HG03108 (cell line): ENCODE data around the gene PLD1.

Experiments
- ATAC-seq: cut with Tn5 transposase; IDR thresholded peaks from one replicate; pipeline ENCODE4 v1.9.1; 2021; ENCODE audit warnings: moderate library complexity; ENCODE audit not compliant: unreplicated experiment

Gene PLD1

DNA sequence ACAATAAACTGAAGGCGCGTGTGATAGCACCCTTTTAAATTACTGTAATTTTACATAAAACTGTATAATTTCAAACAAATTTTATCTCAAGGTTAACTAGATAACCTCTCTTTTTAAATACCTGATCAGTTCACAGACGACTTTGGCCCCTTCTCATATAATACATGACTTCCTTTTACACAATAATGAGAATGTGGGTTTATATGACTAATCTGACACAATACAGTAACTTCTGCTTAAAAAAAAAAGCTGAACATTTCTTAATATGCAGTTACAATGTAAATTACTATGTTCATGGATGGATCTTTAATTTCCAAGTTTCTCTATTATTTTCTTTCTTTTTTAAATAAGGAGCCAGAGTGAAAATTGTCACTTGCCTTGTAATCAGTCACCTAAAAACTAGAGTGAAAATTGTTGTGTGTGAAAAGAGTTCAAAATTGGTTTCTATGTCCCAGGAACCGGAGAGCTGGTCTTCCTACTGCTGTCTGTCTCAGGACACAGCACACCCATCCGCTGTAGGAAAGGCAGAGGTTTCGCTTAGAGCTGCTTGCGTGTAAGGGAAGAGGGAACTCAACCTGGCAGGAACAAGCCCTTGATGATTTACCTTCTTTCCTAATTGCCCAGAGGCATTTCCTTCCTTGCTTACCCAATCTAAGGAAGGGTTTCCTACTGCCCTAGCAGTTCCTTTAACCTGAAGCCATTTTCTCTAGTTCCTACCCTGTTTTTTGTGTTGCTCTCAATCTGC, 33.3 kb downstream of the PLD1 start:
- no peak for ATAC-seq

DNA sequence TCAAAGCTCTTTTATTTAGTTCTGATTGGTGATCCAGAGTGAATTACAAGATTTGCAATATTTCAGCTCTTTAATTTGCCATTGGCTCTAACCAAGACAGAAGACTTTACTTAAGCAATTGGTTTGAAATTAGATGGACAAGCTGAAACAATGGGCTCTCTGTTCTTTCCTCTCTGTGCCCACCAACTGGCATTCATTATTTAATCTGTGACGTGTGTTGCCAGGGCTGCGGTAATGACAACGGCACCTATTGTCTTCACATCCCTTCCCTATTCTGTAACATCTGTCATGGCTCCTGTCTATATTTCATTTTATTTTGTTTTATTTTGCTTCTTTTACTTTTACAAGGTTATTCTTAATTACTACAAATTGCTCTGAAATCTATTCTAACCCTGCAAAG, 33.9 kb downstream of the PLD1 start:
- ATAC-seq = no peak

DNA sequence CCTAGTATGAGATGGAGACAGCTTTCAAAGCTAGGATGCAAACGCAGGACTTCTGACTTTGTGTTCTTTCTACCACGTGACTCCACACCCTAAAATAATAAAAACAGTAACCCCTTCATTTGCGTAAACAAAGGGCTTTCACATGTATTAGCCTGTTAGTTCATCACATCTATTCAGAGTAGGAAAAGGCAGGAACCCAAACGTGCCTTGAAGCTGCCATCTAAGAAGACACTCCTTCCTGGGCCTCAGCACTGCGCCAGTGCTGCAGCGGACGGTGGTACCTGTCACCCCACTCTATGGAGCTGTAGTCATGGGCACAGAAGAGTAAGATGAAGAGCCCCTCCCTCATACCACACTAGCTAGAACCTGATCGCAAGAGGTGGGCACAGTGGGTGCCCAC, 34.3 kb downstream of the PLD1 start:
- no peak for ATAC-seq

DNA sequence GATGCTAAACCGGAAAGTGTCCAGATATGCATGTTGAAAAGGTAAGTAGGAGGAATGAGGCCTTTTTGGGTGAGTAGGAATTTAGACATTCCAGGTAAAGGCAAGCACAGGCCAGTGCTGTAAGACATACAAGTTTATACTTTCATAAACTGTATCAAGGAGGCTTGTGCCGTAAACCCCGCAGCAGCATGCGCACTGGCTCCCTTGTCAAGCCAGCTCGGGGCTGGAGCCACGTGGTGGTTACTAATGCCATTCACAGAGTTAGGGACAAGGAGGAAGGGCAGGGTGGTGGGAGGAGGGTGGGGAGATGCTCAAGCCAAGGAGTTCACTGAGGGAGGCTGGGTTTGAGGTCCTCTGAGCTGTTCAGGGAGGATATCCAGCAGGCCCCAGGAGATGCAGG, 35.8 kb downstream of the PLD1 start:
- no peak for ATAC-seq

DNA sequence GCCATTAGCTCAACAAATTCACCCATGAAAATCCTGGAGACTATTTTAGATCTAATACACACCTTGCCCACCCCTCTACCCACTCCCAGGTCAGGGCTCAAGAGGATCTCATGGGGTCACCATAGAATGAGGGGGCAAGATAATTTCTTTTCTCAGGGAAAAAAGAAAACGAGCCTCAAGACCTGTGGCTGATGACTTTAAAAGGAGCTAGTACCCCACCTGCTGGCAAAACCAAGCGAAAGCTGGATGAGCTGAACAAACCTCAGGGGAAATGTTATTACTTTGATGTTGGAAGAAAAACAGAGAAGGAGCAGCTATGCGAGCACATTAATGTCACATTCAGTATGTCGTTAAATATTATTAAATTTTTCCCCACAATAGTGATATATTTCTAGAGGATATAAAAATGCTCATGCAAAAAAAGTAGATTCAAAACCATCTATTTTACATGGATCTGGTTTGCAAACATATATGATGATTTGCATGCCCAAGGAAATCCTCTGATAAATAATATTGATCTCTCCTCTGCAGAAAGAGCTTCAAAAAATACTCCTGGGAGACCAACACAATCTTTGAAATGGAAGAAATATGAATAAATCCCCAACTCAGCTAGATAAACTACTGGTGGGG, 37.7 kb downstream of the PLD1 start:
- no peak for ATAC-seq

DNA sequence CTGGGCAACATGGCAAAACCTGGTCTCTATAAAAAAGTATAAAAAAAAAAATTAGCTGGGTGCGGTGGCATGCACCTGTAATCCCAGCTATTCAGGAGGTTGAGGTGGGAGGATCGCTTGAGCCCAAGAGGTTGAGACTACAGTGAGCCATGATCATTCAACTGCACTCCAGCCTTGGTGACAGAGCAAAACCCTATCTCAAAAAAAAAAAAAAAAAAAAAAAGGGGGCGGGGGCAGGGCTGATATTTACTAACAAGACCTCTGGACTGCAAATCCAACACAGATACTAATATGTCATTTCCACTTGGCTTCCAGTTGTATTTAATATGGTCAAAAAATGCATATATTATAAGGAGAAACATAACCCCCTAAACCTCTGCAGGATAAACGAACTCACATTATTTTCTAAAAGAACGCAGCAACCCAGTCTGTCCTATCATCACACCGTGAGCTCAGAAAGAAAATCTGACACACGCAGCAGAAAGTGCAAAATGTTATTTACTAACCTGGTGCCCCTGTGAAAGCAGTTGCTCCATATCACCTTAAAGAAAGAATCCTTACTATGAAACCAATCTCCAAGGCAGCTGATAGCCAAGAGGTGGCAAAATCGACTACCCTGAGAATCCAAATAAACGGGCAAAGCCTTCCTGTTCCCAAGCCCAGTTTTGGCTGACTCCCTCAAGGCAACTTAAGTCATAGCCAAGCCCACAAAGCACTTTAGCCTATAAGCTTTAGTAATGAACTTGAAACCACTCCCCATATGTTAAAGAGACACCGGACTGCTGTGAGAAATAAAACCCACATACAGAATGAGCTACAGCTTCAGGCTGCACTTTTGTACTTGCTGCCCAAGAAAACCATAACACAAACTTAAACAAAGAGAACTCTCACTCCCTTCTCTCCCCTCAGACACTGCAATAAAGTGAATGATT, 39.3 kb downstream of the PLD1 start:
- peak; percentile 53 for ATAC-seq

DNA sequence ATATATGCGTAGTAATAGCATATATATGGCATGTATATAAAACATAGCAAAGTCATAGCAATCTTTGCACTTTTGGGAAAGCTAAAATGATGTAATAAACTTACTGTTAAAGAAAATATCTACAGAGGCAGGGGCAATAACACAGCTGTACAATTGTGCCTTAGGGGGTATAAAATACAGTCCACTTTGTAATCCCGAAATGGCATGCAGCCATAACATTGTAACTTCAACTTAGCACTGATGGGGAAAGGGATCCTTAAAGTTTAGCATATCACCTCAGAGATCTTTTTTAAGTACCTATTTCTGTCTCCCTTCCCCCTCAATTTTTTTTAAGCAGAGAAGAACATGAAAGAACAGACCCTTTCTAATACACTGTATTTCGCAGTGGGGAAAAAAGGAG, 40.8 kb downstream of the PLD1 start:
- ATAC-seq = no peak

DNA sequence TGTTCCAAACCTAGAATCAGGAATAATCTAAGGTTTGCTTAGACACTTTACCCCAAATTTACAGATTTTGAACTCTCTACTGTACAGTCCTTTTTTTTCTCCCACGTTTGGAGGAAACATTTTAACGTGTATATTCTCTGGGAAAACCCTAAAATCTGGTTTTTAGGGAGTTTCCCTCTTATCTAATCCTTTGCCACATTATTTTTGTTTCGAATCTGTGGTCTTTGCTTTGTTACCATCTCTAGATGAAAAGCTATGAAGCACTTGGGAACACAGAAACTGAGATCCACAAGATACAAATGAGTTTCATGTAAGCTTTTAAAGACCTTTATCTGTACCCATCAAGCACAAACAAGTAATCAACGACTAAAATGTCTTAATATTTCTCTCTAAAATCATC, 41.3 kb downstream of the PLD1 start:
- no peak for ATAC-seq

DNA sequence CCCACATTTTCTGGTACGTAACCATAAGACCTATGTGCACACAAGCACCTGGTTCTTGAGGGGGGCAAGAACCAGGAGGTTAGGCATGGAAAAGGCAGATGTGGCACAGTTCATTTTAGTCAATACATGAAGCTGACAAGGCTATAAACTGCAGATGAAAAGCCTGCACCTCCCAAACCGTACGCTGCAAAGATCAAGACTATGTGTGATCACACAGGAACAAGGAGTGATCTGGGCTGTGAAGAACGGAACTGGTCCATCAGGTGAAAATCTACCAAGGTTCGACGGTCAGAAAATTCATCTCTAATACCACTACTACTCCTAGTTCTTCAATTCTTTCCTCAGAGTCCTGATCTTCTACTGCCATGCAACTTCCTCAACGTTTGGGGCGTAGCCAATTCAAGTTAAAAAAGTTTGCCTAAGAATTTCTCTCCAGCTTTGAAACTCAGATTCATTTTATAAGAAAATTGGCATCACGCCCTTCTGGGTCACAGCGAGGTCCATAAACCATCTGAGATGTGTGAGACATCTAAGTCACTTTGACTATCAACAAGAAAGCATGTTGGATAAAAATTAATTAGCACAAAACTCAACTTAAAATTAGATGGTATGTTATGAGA, 41.9 kb downstream of the PLD1 start:
- ATAC-seq = no peak

DNA sequence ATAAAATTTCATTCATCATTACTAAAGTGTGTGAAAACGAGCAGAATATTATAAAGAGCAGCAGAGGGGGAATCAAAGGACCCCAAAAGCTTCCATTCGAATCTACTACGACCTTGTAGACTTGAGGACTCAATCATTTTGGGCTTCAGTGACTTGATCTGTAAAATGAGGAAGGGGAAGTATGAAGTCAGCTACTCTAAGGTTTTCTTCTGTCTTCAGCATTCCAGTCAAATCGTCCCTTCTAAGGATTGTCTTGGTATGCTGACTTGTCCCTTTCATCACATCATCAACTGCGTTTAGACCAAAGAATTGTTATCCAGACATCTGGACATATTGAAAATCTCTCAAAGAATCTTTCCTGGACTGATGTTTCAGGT, 44.8 kb downstream of the PLD1 start:
- no peak for ATAC-seq

DNA sequence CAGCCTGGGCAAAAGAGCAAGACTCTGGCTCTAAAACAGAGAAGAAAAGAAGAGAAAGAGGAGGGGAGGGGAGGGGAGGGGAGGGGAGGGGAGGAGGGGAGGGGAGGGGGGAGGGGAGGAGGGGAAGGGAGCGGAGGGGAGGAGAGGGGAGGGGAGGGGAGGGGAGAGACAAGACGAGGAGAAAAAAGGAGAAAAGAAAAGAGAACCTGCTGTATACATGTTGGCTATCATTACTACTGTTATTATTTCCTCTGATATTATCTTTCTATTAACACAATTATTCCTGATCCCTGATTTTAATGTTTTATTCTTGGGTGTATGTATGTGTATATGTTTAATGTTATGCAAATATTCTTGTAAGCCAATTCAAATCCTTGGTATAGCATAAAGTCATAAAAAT, 46.9 kb downstream of the PLD1 start:
- no peak for ATAC-seq

DNA sequence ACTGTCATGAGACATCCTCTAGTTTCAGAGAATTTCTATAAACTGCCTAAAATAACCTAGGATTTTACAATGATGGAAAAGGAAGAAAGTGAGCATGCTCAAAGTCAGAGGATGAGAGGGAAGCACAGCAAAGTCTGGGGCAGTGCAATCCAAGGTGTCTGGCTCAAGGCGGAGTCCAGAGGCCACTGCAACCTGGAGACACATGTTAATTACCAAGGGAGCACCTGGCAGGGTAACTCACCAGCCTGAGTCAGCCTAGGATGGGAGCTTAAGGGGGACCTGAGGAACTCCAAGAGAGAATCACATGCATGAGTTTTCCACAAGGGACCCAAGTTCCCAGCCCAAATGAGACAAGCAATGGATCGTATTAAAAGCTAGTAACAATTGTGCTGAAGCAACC, 49.8 kb downstream of the PLD1 start:
- no peak for ATAC-seq

DNA sequence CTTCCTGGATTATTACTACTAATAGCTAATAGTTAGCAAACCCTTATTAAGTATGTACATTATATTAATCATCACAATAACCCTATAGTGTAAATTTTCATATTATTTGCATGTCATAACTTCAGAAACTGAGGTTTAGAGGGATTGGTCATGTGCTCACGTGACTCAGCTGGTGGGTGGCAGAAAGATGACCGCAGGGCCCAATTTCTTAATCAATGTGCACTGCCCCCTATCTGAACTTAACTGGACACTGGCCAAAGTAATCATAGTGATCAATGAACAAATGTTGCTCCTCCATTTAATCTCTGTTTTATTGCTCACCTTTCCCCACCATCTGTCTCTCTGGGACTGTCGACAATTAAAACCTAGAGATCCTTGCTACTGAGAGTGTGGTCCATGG, 52.2 kb downstream of the PLD1 start:
- no peak for ATAC-seq

DNA sequence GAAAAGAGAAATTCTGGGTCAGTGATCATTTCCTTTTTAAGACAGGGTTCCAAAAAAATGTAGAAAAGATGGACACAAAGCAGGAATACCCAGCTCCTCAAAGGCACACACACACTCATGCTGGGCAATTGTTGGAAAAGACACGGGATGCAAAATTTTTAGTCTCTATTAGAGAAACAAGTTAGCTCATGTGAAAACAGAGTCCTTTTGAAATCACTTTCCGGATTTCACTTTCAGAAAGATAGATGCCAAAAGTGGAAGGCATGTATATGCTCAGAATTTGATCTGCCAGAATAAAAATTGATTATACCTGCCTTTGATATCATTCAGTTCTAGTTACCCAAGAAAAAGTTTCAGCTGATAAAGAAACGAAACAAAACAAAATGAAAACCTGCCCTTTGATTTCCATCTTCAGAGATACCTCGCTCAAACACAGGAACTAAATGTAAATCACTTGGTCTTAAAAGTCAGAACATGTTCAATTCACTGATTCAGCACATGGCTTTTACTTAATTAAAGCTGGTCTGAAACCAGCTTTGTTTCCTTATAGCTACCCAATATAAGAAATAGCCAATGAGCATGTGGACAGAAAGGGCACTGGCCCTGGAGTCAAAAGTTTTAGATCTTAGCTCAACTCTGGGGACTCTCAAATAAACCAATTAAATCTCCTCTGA, 52.8 kb downstream of the PLD1 start:
- ATAC-seq = no peak

DNA sequence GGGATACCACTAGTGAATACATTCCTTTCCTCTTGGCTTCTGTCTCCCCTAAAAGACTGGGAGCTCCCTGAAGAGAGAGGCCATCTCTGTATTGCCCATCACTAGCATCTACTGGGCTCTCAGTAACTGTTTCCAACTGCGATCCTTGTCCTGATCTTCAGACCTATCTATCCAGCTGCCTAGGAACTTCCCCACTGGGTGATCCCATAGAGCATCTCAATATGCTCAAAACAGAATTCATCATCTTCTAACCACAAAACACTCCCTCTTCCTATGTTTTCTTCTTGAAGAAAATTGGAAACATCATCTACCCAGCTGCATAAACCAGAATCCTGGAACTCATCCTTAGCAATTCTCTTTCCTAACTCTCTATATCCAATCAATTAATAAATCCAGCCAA, 54.6 kb downstream of the PLD1 start:
- no peak for ATAC-seq

DNA sequence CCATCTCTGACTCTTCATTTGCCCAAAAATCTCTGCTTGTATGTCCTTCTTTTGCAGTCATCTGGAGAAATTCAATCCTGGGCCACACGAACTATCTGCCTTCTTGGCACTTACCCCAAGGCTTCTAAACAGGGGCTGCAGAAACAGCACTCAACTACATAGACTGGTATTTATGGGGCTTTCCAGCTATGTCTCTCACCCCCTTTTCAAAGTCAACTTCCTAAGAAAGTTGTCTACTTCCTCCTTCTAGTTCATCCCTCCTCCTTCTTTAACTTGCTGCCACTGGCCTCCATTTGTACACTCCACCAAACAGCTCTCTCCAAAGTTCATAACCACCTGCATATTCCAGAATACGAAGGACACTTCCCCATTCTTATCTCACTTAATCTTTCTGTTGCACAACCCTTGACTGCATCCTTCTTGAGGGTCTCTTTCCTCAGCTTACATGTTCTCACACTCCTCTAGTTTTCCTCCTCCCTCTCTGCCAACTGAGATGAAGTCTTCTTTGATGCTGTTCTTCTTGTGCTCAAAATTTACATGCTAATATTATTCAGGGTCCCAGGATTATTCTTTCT, 55.2 kb downstream of the PLD1 start:
- ATAC-seq = no peak

DNA sequence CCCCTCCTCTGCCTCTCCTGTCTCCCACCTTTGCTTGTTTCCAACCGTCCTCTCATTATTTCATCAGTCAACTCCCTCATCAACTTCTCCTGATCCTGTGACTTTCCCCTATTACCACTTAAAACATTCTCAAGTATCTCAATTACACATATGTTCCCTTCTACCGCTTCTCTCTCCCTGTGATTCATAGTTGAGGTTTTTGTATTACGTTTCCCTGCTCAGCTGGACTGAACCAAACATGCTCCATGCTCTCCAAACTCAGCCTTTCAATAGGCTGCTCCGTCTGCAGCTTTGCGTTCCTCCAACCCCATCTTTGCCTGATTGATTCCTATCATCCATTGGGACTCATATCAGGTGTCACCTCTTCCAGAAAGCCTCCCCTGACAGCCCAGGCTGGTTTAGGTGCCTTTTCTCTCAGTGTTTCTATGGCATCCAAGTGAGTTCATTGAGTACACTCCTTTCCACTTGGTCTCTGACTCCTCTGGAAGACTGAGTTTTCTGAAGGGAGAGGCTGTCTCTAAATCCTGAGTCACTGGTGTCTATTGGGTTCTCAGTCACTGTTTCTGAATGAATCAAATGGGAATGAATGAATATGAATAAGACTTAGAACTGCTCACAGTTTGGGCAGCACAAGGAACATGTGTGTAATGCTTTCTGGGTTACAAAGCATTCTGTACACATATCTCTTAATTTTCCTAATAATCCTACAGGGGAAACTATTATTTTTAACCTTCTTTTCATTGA, 56.4 kb downstream of the PLD1 start:
- ATAC-seq = no peak

DNA sequence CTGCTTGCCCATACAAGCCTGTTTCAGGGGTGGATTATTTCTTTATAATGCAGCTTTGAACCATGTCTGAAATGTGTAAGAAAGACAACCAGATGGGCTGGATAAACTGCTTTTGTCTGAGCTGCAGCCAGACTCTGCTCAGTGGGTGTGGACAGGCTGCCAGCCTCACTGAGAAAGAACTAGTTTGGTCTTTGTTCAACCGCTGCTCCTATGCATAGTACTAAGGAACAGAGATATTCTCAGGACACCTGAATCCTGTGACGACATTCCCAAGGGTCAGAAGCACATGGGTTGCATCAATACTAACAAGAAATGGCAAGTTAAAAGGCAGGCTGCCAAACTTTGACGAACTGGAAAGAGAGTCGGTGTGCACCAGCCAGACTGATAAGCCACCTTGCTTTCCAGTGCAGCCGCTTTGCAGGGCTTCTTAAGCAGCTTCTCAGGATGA, 57.2 kb downstream of the PLD1 start:
- ATAC-seq = no peak

DNA sequence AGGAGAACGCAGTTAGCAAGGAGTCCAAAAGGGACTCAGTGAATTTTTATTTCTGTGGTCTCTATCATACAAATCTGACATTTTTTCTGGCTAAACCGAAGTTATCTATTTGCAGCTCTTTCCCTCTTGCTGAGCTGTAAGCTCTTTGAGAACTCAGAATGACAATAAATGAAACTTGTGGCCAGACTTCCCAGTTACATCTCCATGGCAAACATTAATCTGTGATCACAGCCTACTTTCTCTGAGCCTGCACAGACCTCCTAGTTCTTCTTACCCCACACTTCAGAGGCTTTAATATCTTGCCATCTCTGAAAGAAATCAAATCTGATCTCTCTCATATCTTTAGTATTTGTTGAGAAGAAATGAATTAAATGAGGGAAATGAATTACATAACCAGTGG, 58.0 kb downstream of the PLD1 start:
- ATAC-seq = no peak

DNA sequence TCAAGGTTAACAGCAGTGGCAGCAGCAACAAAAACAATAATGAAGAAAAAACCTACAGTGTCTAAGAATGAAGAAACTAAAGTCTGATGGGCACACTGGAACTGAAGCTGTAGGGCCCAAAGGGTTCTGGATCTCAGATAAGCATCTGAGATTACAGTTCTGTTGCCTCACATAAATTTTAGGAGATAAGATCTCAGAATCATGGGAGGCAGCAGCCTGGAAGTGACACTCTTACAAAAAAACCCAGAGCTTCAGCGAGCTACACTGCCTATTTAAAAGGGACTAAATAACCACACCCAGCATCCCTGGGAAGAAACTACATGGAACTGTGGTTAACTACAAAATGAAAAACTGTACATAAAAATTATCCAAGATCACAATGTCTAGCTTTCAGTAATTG, 61.2 kb downstream of the PLD1 start:
- ATAC-seq = no peak
